Eye (tissue), 1 donor: ENCODE results near the gene PFDN1.

Experiments
- DNase-seq: peaks from one replicate; pipeline ENCODE4 v3.0.0-alpha.2; 2015

PFDN1 gene

GRCh38 chr5:140258016-140258415 is 44.9 kb downstream of the PFDN1 start:
- DNase-seq: no peak

- DNase-seq: no peak
These were observed 46.2 kb downstream of the PFDN1 start for GRCh38 chr5:140256726-140257125.

DNA sequence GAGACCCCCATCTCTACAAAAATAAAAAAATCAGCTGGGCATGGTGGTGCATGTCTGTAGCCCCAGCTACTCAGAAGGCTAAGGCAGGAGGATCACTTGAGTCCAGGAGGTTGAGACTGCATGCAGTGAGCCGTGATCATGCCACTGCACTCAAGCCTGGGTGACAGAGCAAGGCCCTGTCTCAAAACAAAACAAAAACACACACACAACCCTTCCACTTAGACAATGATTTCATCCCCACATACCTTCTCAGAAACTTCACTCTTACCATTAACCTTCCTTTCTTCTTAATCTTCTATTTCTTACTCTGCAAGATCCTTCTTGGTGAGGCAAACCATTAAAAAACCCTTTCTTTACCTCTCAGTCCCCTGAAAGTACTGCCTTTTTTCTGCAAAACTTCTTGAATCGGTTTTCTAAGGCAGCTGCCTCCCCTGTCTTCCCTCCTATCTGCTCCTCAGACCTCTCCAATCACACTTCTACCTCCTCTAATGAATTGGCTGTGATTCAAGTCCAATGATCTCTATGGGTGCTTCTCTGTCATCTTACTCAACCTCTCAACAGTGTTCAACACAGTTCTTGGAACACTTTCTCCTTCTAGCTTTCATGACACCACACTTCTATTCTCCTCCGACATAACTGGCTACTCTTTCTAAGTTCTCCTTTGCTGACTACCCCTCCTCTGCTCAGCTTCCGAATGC is 47.3 kb downstream of the PFDN1 start:
- no peak for DNase-seq

DNA sequence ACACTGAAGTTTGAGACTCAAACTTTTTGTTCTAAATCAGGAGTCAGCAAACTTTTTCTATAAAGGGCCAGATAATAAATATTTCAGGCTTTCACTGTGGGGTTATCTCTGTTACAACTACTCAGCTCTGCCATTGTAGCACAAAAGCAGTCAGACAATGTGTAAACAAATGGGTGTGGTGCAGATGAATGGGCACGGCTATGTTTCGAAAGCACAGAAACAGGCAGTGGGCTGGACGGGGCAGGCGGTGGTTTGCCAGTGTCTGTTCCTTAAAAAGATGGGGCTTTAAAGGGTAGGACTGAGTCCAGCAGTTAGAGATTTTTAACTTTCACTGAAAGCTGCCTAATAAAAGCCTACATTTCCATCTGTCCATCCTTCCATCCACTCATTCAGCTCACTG is 48.9 kb downstream of the PFDN1 start:
- no peak for DNase-seq

DNA sequence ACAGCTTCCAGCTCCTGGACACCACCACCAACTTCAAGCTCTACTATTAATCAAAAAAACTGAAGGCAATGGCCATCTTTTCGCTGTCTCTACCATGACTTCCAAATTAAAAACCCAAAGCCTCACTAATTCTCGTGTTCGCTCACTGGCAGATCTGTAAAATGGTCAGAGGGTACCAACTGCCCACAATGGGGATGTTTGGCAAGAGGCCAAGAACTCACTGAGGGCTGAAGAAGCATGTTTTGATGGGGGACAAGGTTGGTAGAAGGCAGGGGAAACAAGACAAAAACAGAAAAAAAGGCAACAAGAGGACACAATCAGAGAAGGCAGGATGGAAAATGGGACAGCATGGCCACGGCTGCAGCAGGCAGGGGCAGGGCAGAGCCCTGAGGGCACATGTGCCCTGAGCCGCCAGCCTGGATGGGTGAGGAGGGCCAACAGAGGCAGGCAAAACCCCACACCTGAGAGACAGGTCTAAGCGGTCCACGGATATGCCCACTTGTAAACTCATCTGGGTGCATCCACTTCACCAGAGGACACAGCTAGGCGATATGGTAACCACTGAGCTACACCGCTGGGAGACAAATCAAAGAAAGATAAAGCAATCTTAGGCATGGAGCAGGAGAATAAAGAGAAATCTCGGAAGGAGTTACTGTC is 50.3 kb downstream of the PFDN1 start:
- no peak for DNase-seq

GRCh38 chr5:140251527-140251973 is 51.4 kb downstream of the PFDN1 start:
- peak; percentile 32 for DNase-seq

- no peak for DNase-seq
These were observed 52.5 kb downstream of the PFDN1 start for GRCh38 chr5:140250386-140250785.

DNA sequence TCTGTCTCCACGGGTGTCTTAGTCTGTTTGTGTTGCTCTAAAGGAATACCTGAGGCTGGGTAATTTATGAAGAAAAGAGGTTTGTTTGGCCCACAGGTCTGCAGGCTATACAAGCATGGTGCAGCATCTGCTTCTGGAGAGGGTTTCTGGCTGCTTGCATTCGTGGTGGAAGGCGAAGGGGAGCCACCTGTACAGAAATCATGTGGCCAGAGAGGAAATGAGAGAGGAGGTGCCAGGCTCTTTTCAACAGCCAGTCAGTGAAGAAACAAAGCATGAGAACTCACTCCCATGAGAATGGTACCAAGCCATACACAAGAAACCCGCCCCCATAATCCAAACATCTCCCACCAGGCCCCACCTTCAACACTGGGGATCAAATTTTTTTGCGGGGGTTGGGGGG is 53.4 kb downstream of the PFDN1 start:
- DNase-seq: no peak

GRCh38 chr5:140248414-140248813 is 54.5 kb downstream of the PFDN1 start:
- DNase-seq: no peak

DNA sequence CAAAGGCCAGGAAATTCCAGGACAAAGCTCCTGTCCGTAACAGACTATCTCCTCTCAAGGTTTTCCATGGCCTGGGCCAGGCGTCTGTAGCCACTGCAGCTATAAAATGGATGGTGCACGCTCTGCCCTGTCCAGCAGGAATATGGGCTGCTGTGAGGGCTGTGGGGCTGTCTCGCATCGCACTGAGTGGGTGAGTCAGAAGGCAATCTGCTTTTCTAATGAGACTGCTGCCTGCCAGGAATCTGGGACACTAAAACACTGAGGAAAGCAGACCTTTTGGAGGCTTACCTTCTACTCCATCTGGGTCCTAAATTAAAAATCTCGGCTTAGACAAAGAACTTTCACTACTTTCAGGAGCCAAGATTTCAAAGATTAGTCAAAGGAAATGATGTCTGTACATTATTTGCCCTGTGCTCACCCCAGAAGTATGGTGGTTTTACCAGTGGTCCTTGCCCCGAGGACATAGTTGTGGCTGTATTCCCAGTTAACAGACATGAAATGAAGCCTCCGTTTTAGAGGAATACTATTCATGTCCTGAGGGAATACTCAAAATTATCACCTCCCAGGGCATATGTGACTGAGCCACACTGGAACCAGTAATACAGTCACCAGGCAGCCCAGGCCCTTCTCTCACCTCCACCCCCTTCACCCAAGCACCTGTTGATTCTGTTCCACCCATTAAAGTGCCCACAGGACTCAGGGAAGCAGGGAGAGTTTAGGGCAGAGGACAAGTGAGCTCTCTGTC is 56.4 kb downstream of the PFDN1 start:
- no peak for DNase-seq

- DNase-seq: no peak
These were observed 57.0 kb downstream of the PFDN1 start for GRCh38 chr5:140245926-140246325.

- no peak for DNase-seq
These were observed 57.6 kb downstream of the PFDN1 start for GRCh38 chr5:140245341-140245740.

GRCh38 chr5:140244525-140245025 is 58.3 kb downstream of the PFDN1 start:
- peak; percentile 94 for DNase-seq

GRCh38 chr5:140243706-140244250 is 59.1 kb downstream of the PFDN1 start:
- no peak for DNase-seq

DNA sequence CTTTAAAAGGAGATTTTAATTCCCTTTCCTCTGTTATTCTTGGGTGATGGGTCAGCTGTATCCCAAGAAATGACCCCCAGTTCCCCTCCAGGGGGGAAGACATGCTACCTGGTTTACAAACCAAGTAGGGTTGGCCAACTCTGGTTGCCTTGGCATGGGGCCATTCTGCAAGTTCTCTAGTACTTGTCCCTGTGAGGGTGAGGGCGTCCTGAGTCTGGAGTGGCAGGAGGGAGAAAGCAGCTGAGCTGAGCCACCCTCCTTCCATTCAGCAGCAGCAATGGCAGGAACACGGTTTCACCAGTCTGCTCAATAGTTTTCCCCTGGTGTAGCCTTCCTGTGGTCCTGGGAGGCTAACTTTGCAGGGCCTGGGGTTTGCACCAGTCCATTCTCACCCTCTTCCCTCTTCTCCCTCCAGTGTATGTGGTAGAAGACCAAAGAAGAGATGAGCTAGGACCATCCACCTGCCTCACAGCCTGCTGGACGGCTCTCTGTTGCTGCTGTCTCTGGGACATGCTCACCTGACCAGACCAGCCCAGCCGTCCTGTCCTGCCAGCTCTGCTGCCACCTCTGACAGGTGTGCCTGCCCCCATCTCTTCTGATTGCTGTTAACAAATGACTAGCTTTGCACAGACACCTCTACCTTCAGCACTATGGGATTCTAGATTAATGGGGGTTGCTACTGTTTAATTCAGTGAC is 59.9 kb downstream of the PFDN1 start:
- no peak for DNase-seq

- DNase-seq: no peak
These were observed 60.8 kb downstream of the PFDN1 start for GRCh38 chr5:140242099-140242498.

- DNase-seq: peak; percentile 77
These were observed 61.8 kb downstream of the PFDN1 start for GRCh38 chr5:140240987-140241706.

- peak; percentile 74 for DNase-seq
These were observed 62.8 kb downstream of the PFDN1 start for GRCh38 chr5:140239939-140240700.

- no peak for DNase-seq
These were observed 63.4 kb downstream of the PFDN1 start for GRCh38 chr5:140239461-140239860.

DNA sequence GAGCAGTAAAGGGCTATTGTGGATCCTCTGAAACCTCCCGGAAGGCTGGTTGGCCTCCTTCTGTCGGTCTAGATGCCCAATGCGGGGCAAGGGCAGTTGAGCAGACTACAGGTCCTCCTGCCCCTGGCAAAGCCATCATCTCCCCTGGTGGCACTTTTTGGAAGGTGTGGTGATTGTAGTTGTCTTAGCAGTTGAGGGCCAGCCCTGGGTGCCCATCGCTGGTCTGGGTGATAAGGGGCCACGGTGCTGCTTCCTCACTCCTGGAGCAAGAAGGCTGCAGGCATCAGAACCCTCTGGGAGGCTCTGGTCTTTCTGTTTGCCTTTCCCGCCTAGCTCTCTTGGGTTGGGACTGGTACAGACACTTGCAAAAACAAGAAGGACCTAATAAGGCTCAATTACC is 64.1 kb downstream of the PFDN1 start:
- no peak for DNase-seq

DNA sequence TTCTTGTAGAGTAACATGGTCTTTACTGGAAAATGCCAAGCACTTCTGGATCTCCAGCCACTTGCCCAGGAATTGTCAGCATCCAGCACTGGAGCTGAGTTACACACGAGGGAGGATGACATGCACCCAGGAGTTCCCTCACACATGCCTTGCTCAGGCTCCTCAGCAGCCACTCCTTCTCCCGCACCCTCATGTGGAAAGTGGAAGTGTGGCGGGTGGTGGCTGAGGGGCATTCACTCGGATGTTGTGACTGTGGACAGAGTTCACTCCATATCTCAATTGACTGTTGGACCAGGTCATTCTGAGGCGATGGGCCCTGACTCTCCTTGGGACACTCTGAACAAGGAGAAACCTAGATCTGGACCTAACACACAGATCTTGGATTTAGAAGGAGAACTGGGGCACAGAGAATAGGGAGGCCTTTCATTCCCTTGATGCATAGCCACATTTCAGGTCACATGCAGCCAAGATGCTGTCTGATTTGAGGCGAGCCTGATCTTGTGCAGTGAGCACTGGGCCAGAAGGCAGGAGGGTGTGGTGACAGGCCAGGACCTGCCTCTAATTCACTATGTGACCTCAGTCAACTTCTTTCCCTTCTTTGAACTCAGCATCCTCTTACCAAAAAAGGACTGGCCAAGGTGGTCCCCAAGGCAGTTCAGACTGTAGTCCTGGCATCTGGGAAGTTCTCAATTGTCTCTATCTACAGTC is 65.9 kb downstream of the PFDN1 start:
- no peak for DNase-seq
